ENCODE data around the gene DOK5.

The DOK5 gene

DNA sequence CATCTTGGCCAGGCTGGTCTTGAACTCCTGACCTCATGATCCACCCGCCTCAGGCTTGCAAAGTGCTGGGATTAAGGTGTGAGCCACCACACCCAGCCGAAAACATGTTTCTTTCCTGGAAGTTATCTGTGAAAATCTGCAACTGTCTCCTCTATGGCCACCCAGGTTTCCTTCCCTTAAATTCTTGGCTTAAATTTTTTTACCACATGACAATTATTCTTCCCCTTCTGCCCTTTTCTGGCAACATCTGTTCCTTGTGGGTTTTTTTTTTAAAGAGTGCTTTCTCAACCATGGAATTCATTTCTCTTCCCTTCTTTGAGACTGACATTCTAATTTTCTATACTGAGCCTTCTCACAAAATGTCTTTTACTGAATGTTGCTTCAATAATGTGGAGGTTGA lies 59.6 kb downstream of the DOK5 start:
- no peak overlapping the region for H3K4me3 ChIP-seq (replicated peaks; ENCODE audit: low read depth, low read length)
- DNase-seq (ENCODE audit: extremely low read depth, low read depth), result no peak
- TF ChIP-seq, protein P1, sequence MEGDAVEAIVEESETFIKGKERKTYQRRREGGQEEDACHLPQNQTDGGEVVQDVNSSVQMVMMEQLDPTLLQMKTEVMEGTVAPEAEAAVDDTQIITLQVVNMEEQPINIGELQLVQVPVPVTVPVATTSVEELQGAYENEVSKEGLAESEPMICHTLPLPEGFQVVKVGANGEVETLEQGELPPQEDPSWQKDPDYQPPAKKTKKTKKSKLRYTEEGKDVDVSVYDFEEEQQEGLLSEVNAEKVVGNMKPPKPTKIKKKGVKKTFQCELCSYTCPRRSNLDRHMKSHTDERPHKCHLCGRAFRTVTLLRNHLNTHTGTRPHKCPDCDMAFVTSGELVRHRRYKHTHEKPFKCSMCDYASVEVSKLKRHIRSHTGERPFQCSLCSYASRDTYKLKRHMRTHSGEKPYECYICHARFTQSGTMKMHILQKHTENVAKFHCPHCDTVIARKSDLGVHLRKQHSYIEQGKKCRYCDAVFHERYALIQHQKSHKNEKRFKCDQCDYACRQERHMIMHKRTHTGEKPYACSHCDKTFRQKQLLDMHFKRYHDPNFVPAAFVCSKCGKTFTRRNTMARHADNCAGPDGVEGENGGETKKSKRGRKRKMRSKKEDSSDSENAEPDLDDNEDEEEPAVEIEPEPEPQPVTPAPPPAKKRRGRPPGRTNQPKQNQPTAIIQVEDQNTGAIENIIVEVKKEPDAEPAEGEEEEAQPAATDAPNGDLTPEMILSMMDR (IDR thresholded peaks at IDR 0.05; ENCODE audit: low read depth, low read length, missing control alignments), result no peak

DNA sequence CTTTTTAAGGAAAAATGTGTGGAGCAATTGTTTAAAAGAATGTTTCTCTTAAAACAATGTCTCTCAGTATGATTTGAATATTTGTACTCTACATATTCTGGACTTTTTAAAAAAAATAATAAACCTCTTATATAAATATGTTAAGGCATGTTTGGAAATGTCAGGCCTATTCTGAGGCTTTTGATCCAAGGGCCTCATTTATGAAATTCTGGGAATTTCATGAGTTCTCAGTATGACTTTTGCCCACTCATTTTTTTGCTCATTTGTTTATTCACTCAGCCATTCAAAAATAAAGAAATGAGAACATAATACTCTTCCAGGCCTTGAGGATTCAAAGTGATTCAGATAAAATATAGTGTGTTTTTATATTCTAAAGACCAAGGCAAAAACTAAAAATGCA lies 60.4 kb downstream of the DOK5 start:
- TF ChIP-seq, protein P1 (IDR thresholded peaks at IDR 0.05; ENCODE audit: low read depth, low read length, missing control alignments), result no peak
- no peak for DNase-seq (ENCODE audit: extremely low read depth, low read depth)
- no peak overlapping the region for H3K4me3 ChIP-seq (replicated peaks; ENCODE audit: low read depth, low read length)

DNA sequence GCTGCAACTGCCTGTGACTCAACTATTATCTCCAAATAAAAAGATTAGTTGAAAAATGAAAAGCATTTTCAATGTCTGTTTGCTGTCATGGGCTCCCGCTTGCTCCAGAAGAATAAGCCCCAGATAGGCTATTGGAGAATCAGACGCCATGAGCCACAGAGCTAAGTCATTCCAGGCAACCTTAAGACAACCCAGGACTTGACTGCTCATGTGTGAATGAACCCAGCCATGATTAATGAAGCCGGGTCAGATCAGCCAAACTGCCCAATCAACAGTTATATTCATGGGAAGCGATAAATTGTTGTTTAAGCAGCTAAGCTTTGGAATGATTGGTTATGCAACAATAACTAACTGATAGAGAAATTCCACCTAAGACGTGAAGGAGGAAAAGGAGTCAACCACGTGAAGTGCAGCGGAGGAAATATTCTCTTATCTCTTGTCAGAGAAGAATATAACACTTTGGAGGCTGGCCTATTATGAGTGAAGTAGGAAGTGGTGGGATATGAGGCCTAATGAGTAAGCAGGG lies 64.2 kb downstream of the DOK5 start:
- TF ChIP-seq, protein P1 (IDR thresholded peaks at IDR 0.05; ENCODE audit: low read depth, low read length, missing control alignments), result no peak
- H3K4me3 ChIP-seq (replicated peaks; ENCODE audit: low read depth, low read length), result no peak overlapping the region
- DNase-seq (ENCODE audit: extremely low read depth, low read depth), result no peak

GRCh38 chr20:54543369-54543768 lies 68.0 kb downstream of the DOK5 start:
- TF ChIP-seq, protein P1 (IDR thresholded peaks at IDR 0.05; ENCODE audit: low read depth, low read length, missing control alignments), result no peak
- H3K4me3 ChIP-seq (replicated peaks; ENCODE audit: low read depth, low read length), result no peak overlapping the region
- no peak for DNase-seq (ENCODE audit: extremely low read depth, low read depth)

DNA sequence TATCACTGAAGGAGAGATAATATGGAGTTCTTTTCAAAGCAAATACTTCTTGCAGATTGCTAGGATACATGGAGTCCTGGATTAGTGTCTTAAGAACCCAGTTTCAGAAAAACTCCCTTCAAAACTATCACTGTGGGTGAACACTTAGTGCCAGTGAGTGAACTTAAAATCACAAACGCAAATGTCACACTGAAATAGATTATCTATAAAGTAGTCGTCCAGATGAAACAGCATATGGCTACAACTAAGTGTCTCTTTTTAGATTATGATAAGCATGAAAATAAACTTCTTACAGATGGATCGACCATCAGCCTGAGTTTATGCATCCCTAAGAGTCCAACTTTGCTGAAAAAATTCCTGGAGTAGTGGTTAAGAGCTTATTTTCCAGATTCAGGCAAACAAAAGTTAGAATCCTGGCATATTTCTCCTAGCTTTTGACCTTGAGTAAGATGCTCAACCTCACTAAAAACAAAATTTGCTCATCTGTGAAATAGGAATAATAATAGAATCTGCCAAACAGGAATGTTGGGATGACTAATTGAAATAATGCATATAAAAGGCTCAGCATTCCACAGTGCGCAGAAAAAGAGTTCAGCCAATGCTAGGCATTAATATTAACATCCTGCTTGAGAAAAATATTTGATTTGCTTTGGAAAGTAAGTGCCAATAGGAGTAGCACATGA lies 70.4 kb downstream of the DOK5 start:
- TF ChIP-seq, protein P1 (IDR thresholded peaks at IDR 0.05; ENCODE audit: low read depth, low read length, missing control alignments), result no peak
- DNase-seq (ENCODE audit: extremely low read depth, low read depth), result no peak
- H3K4me3 ChIP-seq (replicated peaks; ENCODE audit: low read depth, low read length), result no peak overlapping the region

DNA sequence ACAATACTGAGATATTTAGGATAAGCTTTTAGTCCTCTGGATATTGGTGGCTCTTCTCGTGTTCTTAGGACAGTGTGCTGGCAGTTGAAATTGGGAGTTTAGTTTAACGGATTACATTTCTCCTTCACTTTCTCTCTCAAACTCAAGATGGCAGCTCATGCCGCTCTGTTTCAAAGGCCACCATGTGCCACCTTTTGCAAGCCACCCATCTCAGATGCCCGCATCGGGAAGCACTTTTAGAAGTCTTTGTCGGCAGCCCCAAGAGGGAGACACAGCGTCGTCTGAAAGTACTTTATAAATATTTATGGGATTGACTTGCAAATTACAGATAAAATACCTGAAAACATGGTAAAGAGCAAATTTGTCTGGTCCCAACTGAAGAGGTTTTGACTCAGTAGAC lies 73.5 kb downstream of the DOK5 start:
- DNase-seq (ENCODE audit: extremely low read depth, low read depth), result no peak
- no peak overlapping the region for H3K4me3 ChIP-seq (replicated peaks; ENCODE audit: low read depth, low read length)
- TF ChIP-seq, protein P1 (IDR thresholded peaks at IDR 0.05; ENCODE audit: low read depth, low read length, missing control alignments), result no peak

All from HFF-Myc (cell line).